Measurements from ENCODE around the gene ABCC8. TPM values are rescaled to one million over a fixed set of nuclear protein-coding genes. Genes with fewer than 3 reads are reported as not detected.

The ABCC8 gene
- total and polyA plus RNA-seq, 5 donors: 0.61 to 6.8 (median 3.7) TPM

DNA sequence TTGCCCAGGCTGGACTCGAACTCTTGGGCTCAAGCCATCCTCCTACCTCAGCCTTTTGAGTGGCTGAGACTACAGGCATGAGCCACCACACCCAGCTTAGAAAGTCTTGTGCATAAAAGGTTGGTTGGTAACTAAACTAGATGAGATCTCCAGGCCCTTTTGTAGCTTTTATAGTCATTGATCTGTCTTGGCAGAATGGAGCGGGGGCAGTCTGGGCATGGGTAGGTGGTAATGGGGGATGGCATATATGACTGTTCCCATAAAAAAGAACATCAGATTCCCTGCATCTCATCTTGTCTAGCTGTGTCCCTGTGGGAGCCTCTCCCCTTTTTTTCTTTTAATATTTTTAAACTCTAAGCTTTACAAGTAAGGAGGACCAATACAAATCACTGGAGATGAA lies 30.2 kb downstream of the ABCC8 start:
- Histone ChIP-seq H3K27ac (ENCODE audit: low read length) (no peak overlapping the region), H3K9me3 (ENCODE audit: control insufficient read depth, low read length) (no peaks in the 10 kb centered on the region), H3K27me3 (ENCODE audit: control insufficient read depth, insufficient read depth) (no peaks in the 10 kb centered on the region), H3K4me3 (ENCODE audit: low read length) (no peak overlapping the region), H3K4me1 (ENCODE audit: control insufficient read depth, insufficient read depth, low read length) (no peaks in the 10 kb centered on the region)
- no peak for ATAC-seq
- WGBS: 87% methylated on average over 2 of the region's 2 CpGs
- no peak for DNase-seq
- intact Hi-C loops (cut with DNase I): no loop called here

DNA sequence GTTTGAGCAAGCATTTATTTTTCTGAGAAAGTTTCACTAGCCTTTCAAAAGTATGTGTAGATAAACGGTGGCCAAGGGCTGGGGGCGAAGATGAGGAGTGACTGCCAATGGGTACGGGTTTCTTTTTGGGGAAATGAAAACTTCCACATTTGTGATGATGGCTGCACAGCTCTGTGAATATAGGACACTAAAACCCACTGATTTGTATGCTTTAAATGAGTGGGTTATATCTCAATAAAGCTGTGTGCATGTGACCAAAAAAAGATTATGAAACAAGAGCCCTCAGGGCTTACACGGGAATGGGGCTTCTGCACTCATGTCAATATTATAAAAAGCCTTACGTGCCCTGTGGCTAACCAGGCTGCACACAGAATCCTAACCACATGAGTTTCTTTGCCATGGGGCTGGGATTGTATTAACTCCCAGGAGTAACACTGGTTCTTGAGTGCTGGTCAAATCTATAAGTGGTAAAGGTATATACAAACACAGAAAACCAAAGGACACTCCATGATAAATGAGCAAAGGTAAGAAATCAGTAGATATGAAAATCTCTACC lies 31.3 kb downstream of the ABCC8 start:
- no peak overlapping the region for H3K4me3 ChIP-seq (ENCODE audit: low read length)
- no peak overlapping the region for H3K27ac ChIP-seq (ENCODE audit: low read length)
- no peak for DNase-seq
- no peak for ATAC-seq
- no peaks in the 10 kb centered on the region for H3K4me1 ChIP-seq (ENCODE audit: control insufficient read depth, insufficient read depth, low read length)
- H3K27me3 ChIP-seq (ENCODE audit: control insufficient read depth, insufficient read depth): no peaks in the 10 kb centered on the region
- intact Hi-C loops (cut with DNase I): no loop called here
- 70% methylated on average over 5 of the region's 5 CpGs for WGBS
- no peaks in the 10 kb centered on the region for H3K9me3 ChIP-seq (ENCODE audit: control insufficient read depth, low read length)

DNA sequence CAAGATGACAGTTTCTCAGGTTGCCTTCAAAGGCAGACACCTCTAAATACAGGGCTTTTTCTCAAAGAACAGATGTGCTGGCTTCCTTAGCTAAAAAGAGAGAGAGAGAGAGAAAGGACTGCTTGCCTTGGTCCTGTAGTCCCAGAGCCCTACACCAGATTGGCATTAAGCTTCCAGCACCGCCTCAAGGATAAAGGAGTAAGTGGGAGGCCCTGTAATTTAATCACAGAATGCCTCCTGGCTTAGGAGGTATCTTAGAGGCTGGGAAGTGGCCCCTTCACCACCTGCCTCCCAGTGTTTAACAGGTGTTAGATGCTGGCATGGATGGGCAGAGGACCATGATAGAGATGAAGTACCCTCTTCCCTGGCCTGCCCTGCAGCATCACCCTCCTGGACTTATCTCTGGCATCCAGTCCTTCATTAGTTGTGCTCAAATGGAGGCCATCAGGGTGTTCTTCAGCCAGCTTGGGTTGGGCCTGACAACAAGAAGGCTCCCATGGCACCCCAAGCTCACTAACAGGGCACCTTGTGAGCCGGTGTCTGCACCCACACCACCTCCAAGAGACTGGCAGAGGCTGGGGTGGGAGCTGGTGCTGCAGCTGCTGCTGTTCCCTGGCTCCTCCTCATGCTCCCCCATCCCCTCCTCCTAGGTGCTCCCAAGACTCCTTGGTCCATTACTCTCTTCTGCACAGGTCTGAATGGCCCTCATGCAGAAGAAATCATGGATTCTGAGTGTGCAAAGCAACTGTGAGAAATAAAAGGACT lies 32.5 kb downstream of the ABCC8 start:
- H3K27me3 ChIP-seq (ENCODE audit: control insufficient read depth, insufficient read depth): no peaks in the 10 kb centered on the region
- no peak for DNase-seq
- no peak for ATAC-seq
- H3K4me3 ChIP-seq (ENCODE audit: low read length): no peak overlapping the region
- 85% methylated on average over 2 of the region's 2 CpGs for WGBS
- no peaks in the 10 kb centered on the region for H3K9me3 ChIP-seq (ENCODE audit: control insufficient read depth, low read length)
- no peaks in the 10 kb centered on the region for H3K4me1 ChIP-seq (ENCODE audit: control insufficient read depth, insufficient read depth, low read length)
- no peak overlapping the region for H3K27ac ChIP-seq (ENCODE audit: low read length)
- intact Hi-C loops (cut with DNase I): no loop called here

DNA sequence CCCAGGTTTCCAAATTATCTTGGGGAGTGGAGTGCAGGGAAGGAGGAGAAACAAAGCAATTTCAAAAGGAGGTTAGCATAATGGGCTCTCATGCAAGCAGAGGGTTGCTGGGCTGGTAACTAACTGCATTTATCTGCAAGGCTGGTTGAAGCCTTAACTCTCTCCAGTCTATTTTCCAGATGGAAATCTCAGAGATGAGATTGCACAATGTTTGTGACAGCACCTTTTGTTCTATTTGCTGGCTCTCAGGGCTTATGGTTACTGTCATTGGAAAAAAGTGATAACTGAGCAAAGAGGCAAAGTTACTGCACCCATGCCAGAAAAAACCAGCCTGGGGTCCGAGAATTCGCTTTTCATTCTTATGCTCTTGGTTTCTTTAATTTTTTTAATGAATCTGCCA lies 33.2 kb downstream of the ABCC8 start:
- no peak overlapping the region for H3K27ac ChIP-seq (ENCODE audit: low read length)
- H3K4me3 ChIP-seq (ENCODE audit: low read length): no peak overlapping the region
- H3K4me1 ChIP-seq (ENCODE audit: control insufficient read depth, insufficient read depth, low read length): no peaks in the 10 kb centered on the region
- intact Hi-C loops (cut with DNase I): no loop called here
- no peaks in the 10 kb centered on the region for H3K9me3 ChIP-seq (ENCODE audit: control insufficient read depth, low read length)
- no peaks in the 10 kb centered on the region for H3K27me3 ChIP-seq (ENCODE audit: control insufficient read depth, insufficient read depth)
- ATAC-seq (no peak), DNase-seq (no peak)
- 79% methylated on average over 2 of the region's 2 CpGs for WGBS

DNA sequence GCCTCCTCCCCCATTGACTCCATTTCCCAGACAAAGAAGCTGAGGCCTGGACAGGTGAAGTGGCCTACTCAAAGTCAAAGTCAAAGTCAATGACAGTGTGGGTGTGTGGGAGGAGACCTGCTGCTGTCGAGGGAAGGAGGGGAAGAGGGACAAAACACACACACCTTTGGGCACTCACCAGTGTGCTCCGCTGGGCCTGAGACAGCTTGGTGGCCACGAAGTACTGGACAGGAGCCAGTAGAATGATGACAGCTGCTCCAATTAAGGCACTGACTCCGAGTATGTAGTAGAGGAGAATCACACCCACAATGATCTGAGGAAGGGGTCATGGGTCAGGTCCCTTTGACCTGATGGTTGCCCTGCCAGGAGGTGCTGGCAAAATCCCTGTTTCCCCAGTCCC lies 33.6 kb downstream of the ABCC8 start:
- no peak for DNase-seq
- Histone ChIP-seq H3K27me3 (ENCODE audit: control insufficient read depth, insufficient read depth) (no peaks in the 10 kb centered on the region), H3K27ac (ENCODE audit: low read length) (no peak overlapping the region), H3K9me3 (ENCODE audit: control insufficient read depth, low read length) (no peaks in the 10 kb centered on the region), H3K4me1 (ENCODE audit: control insufficient read depth, insufficient read depth, low read length) (no peaks in the 10 kb centered on the region), H3K4me3 (ENCODE audit: low read length) (no peak overlapping the region)
- ATAC-seq: no peak
- intact Hi-C loops (cut with DNase I): no loop called here
- WGBS: 53% methylated on average over 4 of the region's 4 CpGs

DNA sequence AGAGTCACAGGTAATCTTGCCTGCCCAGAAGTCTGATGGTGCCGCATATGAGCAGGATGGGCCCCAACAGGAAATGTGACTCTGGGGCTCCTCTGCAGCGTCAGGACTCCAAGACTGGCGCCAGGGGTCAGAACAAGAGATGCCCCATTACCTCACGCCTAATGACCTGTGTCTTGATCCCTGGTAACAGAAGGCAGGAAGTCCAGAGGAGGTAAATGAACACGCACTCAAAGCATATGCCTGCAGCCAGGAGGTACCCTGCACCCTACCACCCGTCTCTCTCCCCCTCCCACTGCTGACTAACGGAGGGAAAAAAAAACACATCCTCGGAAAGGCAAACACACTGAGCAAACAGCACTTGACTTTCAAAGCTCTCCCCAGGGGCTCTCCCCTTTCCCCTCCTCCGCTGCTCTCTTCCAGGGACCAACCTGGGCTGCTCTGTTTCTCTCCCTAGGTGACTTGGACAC lies 37.3 kb downstream of the ABCC8 start:
- Histone ChIP-seq H3K27me3 (ENCODE audit: control insufficient read depth, insufficient read depth) (no peaks in the 10 kb centered on the region), H3K4me3 (ENCODE audit: low read length) (no peak overlapping the region), H3K4me1 (ENCODE audit: control insufficient read depth, insufficient read depth, low read length) (no peaks in the 10 kb centered on the region), H3K27ac (ENCODE audit: low read length) (no peak overlapping the region), H3K9me3 (ENCODE audit: control insufficient read depth, low read length) (no peaks in the 10 kb centered on the region)
- 27% methylated on average over 9 of the region's 9 CpGs for WGBS
- DNase-seq (no peak), ATAC-seq (no peak)
- intact Hi-C loops (cut with DNase I): no loop called here

DNA sequence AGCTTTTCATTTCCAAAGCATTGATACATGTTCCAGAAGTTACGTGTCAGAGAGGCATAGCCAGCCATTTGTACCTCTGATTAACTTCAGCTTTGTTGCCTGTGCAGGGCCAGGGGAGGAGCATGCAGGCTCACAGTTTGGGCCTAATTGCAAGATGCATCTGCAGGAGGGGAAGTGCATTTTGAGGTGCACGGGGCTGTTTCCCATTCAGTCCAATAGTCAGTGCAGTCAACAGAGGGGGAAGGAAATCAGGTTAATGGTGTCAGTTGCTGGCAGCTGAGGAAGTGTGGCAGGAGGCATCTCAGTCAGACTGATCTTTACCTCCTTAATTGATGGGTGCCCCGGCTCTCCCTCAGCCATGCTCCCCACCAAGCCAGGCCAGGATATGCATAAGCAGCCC lies 39.3 kb downstream of the ABCC8 start:
- Histone ChIP-seq H3K27me3 (ENCODE audit: control insufficient read depth, insufficient read depth) (no peaks in the 10 kb centered on the region), H3K27ac (ENCODE audit: low read length) (no peak overlapping the region), H3K9me3 (ENCODE audit: control insufficient read depth, low read length) (no peaks in the 10 kb centered on the region), H3K4me3 (ENCODE audit: low read length) (no peak overlapping the region), H3K4me1 (ENCODE audit: control insufficient read depth, insufficient read depth, low read length) (no peaks in the 10 kb centered on the region)
- DNase-seq: no peak
- 76% methylated on average over 3 of the region's 3 CpGs for WGBS
- intact Hi-C loops (cut with DNase I): no loop called here
- no peak for ATAC-seq

DNA sequence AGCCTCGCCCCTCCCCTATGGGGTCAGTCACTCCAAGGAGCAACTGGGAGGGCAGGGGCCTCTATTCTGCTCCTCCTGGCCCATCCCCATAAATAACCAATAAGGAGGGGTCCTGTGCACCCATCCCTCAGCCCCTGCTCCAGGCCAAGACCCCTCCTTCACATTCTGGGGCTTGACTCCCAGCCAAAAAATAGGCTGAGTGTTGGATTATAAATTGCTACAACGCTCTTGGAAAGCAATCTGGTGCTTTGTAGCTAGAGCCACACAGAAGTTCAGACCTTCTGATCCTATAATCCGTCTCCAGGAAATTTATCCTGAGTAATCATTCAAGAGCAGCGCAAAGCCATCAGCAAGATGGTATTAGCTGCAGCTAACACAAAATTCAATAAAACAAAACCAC lies 42.5 kb downstream of the ABCC8 start:
- H3K4me1 ChIP-seq (ENCODE audit: control insufficient read depth, insufficient read depth, low read length): no peaks in the 10 kb centered on the region
- intact Hi-C loops (cut with DNase I): no loop called here

DNA sequence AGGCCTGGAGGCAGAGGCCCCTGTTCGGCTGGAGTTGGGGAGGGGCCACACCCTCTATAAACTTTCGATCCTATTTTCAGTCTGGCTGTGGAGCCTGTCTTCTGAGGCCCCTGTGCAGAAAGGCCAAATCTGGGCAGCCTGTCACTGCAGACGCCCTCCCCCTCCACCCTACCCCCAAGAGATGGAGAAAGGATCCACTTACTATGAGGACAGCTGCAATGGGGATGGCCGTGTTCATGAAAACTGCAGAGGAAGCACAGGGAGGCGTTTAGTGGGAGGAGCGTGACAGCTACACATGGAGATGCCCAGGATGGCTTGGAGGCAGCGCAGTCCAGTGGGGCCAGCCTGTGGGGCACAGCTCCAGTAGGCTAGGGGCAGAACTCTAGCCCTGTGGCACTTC lies 44.6 kb downstream of the ABCC8 start:
- no peak for DNase-seq
- WGBS: 65% methylated on average over 7 of the region's 7 CpGs
- no peaks in the 10 kb centered on the region for H3K27me3 ChIP-seq (ENCODE audit: control insufficient read depth, insufficient read depth)
- H3K4me3 ChIP-seq (ENCODE audit: low read length): no peak overlapping the region
- intact Hi-C loops (cut with DNase I): no loop called here
- no peaks in the 10 kb centered on the region for H3K9me3 ChIP-seq (ENCODE audit: control insufficient read depth, low read length)
- no peaks in the 10 kb centered on the region for H3K4me1 ChIP-seq (ENCODE audit: control insufficient read depth, insufficient read depth, low read length)
- H3K27ac ChIP-seq (ENCODE audit: low read length): no peak overlapping the region
- ATAC-seq: no peak

More for the DNA sequence above, 42.5 kb downstream of the ABCC8 start:
- 87% methylated on average over 4 of the region's 4 CpGs for WGBS
- Histone ChIP-seq H3K27me3 (ENCODE audit: control insufficient read depth, insufficient read depth) (no peaks in the 10 kb centered on the region), H3K4me3 (ENCODE audit: low read length) (no peak overlapping the region), H3K9me3 (ENCODE audit: control insufficient read depth, low read length) (no peaks in the 10 kb centered on the region), H3K27ac (ENCODE audit: low read length) (no peak overlapping the region)
- ATAC-seq: no peak
- DNase-seq: no peak

DNA sequence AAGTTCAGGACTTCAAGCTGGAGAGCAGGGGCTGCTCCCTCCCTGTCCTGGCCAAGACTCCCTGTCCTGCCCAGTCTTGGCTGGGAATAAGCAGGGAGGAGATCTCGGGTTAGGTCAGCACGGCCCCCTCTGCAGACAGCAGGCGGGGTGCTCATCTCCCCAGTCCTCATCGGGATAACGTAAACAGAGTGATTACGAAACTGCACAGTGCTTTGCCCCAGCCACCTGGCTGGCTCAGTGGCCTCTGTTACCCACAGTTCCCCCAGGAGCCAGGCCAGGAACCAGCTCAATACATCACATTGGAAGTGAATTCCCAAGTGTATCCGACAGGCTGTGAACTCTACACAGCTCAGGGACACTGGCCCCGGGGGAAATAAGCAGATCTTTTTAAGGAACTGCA lies 45.5 kb downstream of the ABCC8 start:
- 57% methylated on average over 8 of the region's 8 CpGs for WGBS
- no peak overlapping the region for H3K27ac ChIP-seq (ENCODE audit: low read length)
- H3K4me3 ChIP-seq (ENCODE audit: low read length): no peak overlapping the region
- intact Hi-C loops (cut with DNase I): no loop called here
- ATAC-seq: no peak
- H3K27me3 ChIP-seq (ENCODE audit: control insufficient read depth, insufficient read depth): no peaks in the 10 kb centered on the region
- no peaks in the 10 kb centered on the region for H3K9me3 ChIP-seq (ENCODE audit: control insufficient read depth, low read length)
- no peak for DNase-seq
- no peaks in the 10 kb centered on the region for H3K4me1 ChIP-seq (ENCODE audit: control insufficient read depth, insufficient read depth, low read length)

DNA sequence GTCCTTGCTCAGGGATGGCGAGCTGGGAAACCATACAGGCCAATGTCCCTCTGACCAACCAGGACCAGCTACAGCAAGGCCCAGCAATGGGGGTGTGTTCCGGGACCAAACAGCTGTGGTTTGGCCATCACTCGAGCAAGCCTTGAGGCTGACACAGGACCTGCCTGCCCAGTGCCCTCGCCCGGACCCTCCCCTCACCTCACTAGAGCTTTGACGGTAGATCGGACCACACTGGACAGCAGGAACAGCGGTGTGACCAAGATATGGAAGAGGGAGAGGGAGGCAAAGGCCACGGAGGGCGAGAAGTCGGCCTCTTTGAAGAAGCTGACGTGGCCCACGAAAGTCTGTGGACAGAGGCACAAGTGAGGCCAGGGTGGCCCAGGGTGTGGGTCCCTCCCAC lies 46.0 kb downstream of the ABCC8 start:
- H3K9me3 ChIP-seq (ENCODE audit: control insufficient read depth, low read length): no peaks in the 10 kb centered on the region
- 89% methylated on average over 13 of the region's 13 CpGs for WGBS
- ATAC-seq: no peak
- H3K4me1 ChIP-seq (ENCODE audit: control insufficient read depth, insufficient read depth, low read length): no peaks in the 10 kb centered on the region
- intact Hi-C loops (cut with DNase I): no loop called here
- no peak overlapping the region for H3K27ac ChIP-seq (ENCODE audit: low read length)
- no peaks in the 10 kb centered on the region for H3K27me3 ChIP-seq (ENCODE audit: control insufficient read depth, insufficient read depth)
- DNase-seq: no peak
- no peak overlapping the region for H3K4me3 ChIP-seq (ENCODE audit: low read length)
